RWPE1 (cell line): Measurements from ENCODE around the gene SENP1.

Experiments used
- CTCF ChIA-PET: fragments of 350-600 bp; sonication (Branson Sonifier 250); formaldehyde crosslinking; extraction: SDS; loops from one replicate; lab custom pipeline; 2021; lab: Yijun Ruan, JAX
- POLR2A ChIA-PET: fragments of 400-600 bp; formaldehyde crosslinking; extraction: SDS; loops from one replicate; lab custom pipeline; 2020; ENCODE audit warnings: antibody characterized with exemption; ENCODE audit not compliant: low non-redundant PET; lab: Yijun Ruan, JAX
- DNase-seq: peaks from one replicate; pipeline ENCODE4 v3.0.0; 2012; ENCODE audit warnings: low spot score
- H3K27ac ChIP-seq: fragments of 450-650 bp; 2 replicates; pipeline ENCODE4 v1.5.1; 2017
- CTCF ChIP-seq: fragments of 450-650 bp; conservative IDR thresholded peaks from 2 replicates; pipeline ENCODE4 v1.5.1; 2017; ENCODE audit warnings: low read depth, mild to moderate bottlenecking

SENP1 gene

DNA sequence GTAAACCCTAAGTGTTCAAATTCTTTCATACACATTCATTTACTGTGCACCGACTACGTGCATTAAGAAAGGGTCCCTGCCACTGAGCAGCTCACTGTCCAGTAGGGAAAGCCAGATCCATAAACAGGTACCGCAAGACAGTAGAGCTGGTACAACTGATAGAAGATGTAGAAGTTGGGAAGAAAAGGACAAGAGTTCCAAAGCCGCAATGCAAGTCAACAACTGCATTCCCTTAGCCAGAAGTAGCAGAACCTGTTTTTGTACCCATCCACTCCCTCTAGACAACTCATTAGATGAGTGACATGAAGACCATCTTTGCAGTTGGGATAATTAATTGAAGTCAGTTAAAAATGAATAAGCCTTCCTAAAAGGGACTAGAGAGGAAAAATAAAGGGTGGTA is 1.3 kb downstream of the SENP1 start:
- ChIA-PET POLR2A (no interaction called here), CTCF (no interaction called here)
- peak; percentile 54 for DNase-seq
- TF ChIP-seq CTCF = no peak
- no peak overlapping the region for H3K27ac ChIP-seq

DNA sequence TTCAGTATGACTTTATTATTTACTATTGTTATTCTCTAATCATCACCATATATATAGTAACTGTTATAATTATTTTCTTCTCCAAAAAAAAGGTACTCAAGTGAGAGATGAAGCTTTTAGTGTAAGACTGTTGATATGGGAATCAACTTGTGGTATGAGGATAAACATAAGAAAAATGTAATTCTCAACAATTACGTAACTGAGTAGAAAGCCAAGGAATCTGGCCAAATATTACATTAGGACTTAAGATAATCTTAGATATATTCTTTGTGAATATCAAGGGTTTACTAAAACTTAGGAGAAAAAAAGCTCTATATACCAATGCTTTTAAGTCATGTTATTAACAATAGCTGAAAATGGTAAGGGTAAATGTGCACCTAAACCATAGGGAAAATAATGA is 13.3 kb downstream of the SENP1 start:
- ChIA-PET POLR2A (no interaction called here), CTCF (interaction anchor here (0.5 kb wide), 1 partner anchor 129 kb away, joined by 6 read pairs; the partner anchor contains the start of gene TMEM106C)
- no peak for TF ChIP-seq CTCF
- DNase-seq = no peak
- H3K27ac ChIP-seq = no peak overlapping the region

DNA sequence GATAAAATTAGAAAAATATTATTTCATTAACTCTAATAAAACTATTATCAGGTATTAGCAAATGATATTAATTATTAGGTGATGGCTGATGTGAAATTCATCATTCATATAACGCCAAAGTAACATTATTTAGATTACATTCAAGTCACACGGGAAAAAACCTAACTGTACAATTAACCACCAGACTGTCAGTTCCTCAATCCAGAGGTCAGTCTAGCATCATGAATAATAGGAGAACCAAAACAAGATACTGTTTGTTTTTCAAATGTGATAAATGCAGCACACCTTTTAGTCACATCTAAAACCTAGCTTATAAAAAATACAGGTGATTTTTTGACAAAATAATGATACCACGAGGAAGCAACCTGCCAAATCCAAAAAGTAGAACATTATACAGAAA is 19.6 kb downstream of the SENP1 start:
- DNase-seq = no peak
- no peak for TF ChIP-seq CTCF
- POLR2A ChIA-PET = no interaction called here
- CTCF ChIA-PET = interaction anchor here (0.5 kb wide), 1 partner anchor 78 kb away, joined by 3 read pairs; no protein-coding TSS in a partner anchor
- H3K27ac ChIP-seq = no peak overlapping the region

- POLR2A ChIA-PET = no interaction called here
- DNase-seq = no peak
- no peak overlapping the region for H3K27ac ChIP-seq
- CTCF ChIA-PET = interaction anchor here (0.7 kb wide), 2 partner anchors 122 to 221 kb away, joined by 3 read pairs; no protein-coding TSS in a partner anchor
- TF ChIP-seq CTCF = no peak
These were observed 20.9 kb downstream of the SENP1 start for GRCh38 chr12:48084841-48085460.

DNA sequence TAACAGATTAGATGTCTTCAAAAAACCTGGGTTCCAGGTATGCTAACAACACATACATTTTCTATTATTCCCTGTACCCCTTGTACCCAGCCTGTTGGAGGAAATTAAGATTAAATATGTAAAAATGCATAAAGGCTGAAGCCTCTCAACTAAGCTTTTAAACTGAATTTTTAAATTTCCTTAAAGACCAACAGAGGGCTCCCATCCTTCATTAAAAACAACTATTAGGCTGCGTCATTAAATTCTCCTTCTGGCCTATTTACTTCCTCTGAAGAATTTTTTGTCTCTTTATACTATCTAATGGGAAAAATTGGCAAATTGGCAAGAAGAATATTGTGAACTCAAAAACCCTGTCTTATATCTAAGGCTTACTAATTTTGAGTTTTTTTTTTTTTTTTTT is 21.8 kb downstream of the SENP1 start:
- ChIA-PET POLR2A (no interaction called here), CTCF (interaction anchor here (0.6 to 1.0 kb wide), 2 partner anchors 82 to 696 kb away, joined by 3 to 4 read pairs; no protein-coding TSS in a partner anchor)
- DNase-seq = no peak

GRCh38 chr12:48080821-48081220 is 25.1 kb downstream of the SENP1 start:
- TF ChIP-seq CTCF = no peak
- H3K27ac ChIP-seq = no peak overlapping the region
- DNase-seq = no peak
- CTCF ChIA-PET = no interaction called here
- POLR2A ChIA-PET = no interaction called here

More for the DNA sequence above, 21.8 kb downstream of the SENP1 start:
- no peak overlapping the region for H3K27ac ChIP-seq
- TF ChIP-seq CTCF = 0 out of 2 replicates have a peak, but pooled peaks have one; percentile 5
